GM12864 (cell line): ENCODE results near the gene NUDT9.
A peak's percentile ranks its signal among the peaks of the same experiment; 100 is the strongest.

Experiments used
- DNase-seq: peaks from one replicate; pipeline ENCODE4 v3.0.0-alpha.2; 2011; ENCODE audit warnings: low read depth
- H3K4me3 ChIP-seq: 2 replicates; pipeline ENCODE4 v1.5.1; 2011; ENCODE audit warnings: mild to moderate bottlenecking, low read depth, low read length, control low read depth
- CTCF ChIP-seq: IDR thresholded peaks from 2 replicates; pipeline ENCODE4 v1.5.1; 2011; ENCODE audit warnings: low read depth, mild to moderate bottlenecking, moderate library complexity, low read length, control low read depth, inconsistent platforms; ENCODE audit errors: missing control alignments

NUDT9 gene

GRCh38 chr4:87500092-87500462 is 77.7 kb downstream of the NUDT9 start:
- no peak for TF ChIP-seq CTCF
- H3K4me3 ChIP-seq: no peak overlapping the region
- no peak for DNase-seq

DNA sequence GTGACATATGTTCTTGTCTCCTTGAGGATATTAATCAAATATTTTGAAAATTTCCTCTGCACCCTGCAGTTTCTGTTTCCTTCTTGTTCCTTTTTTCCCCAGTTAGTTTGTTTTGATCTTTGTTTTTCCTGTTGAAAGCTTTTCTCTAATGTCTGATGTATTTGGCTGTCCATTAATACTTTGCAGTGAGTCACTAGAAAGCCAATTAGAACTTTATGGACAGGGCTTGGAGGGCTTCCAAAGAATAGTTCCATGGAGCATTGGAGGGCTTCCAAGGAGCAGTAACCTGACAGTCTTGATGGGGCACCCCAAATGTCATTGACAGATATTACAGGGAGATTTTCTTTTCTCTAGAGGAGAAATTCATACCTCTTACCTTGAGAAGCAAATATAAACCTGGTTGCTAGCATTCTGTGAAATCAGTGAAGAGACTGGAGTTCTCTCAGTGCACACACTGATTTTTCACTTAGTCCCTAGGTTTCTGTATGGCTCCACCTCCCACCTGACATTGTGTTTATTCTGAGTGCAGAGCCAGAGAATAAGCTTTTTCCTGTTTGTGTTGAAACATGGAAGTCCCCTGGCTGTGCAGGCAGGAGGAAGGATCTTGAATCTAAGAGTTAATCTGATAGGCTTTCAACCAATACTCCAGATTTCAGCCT is 80.3 kb downstream of the NUDT9 start:
- no peak overlapping the region for H3K4me3 ChIP-seq
- TF ChIP-seq CTCF: no peak
- no peak for DNase-seq

DNA sequence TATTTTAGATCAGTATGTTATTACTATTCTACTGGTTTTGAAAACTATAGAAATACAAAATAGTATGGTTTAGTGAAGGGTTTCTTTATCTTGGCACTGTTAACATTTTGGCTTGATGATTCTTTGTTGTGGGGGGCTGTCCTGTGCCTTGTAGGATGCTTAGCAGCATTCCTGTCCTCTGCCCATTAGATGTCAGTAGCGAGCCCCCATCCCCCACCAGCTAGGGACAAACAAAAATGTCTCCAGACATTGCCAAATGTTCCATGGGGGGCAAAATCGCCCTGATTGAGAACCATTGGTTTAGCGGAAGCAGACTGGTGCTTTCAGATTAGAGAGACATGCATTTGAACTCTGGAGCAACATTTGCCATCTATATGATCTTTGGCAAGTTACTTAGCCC is 83.5 kb downstream of the NUDT9 start:
- no peak for DNase-seq
- no peak overlapping the region for H3K4me3 ChIP-seq
- peak; percentile 21 for TF ChIP-seq CTCF

DNA sequence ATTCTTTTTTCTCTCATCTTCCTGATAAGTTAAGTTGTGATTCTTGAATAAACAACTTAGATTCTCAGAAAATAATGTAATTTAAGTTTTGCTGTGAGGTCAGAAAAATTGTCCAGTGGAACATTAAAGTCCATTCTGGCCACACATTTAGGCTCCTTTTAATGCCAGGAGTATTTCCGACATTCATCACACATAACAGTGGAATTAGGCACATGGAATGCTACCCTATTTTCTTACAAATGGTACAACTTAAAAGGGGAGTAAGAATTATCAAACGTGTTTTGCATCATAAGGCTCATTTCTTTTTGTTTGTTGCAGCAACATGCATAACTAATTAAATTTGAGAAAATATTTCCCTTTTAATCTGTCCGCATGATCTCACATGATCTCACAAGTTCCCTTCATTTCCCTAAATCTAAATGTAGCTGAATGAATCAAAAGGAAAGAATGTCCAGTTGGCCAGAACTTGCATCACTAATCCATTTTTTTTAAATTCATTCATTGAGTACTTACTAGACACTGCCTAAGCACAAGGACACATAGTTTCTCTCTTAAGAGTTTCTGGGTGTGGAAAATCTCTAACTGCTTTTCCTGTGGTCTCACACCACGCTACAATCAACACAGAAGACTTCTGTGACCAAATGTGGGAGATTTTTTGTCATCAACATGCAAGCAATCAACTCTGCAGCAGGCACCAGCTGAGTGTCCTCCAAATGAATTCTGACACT is 84.8 kb downstream of the NUDT9 start:
- no peak for TF ChIP-seq CTCF
- DNase-seq: no peak
- no peak overlapping the region for H3K4me3 ChIP-seq
